ENCODE results near the gene CDH18.

- TF ChIP-seq CTCF (IDR thresholded peaks at IDR 0.05) = no peak
- TF ChIP-seq POLR2A (IDR thresholded peaks at IDR 0.05) = no peak
- TF ChIP-seq POLR2AphosphoS5 (IDR thresholded peaks at IDR 0.05) = no peak
- TF ChIP-seq EP300 (IDR thresholded peaks at IDR 0.05) = no peak
Measured at GRCh38 chr5:19918780-19919179, 69.2 kb downstream of the CDH18 start.
